ENCODE results near the gene ELAVL1. TPM values are rescaled to one million over a fixed set of nuclear protein-coding genes. Genes with fewer than 3 reads are reported as not detected.
"Not testable (repeated sequence)": the region's sequence is repeated elsewhere in the genome, so short reads cannot be mapped to it uniquely, and the experiment has no call there.

The ELAVL1 gene
- total and polyA plus RNA-seq, 9 of the 15 experiments (the other 6 are each of a cell fraction or from before 2014, with no cell fraction given): 4.3 to 172 (median 69.2) TPM

DNA sequence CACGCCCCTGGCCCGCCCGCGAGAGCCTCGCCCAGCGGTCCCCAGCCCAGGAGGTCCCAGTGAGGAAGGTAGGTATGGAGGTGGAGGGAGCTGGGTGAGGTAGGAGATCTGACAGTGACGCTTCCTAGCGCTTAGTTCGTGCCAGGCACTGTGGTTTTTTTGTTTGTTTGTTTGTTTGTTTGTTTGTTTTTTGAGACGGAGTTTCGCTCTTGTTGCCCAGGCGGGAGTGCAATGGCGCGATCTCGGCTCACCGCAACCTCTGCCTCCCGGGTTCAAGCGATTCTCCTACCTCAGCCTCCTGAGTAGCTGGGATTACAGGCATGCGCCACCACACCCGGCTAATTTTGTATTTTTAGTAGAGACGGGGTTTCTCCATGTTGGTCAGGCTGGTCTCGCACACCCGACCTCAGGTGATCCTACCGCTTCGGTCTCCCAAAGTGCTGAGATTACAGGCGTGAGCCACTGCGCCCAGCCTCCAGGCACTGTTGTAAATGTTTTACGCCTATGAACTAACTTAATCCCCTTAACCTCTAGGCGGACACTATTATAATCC is 87.3 kb downstream of the ELAVL1 start:
- POLR2A ChIA-PET; intact Hi-C loops (cut with micrococcal nuclease); H3K9me1 ChIP-seq (ENCODE audit: control insufficient read depth, insufficient read depth, low read length); DNase-seq (ENCODE audit: extremely low read depth in 1 of 4, low spot score in 3 of 4); H2AFZ ChIP-seq (ENCODE audit: low read depth, low read length); H4K20me1 ChIP-seq (replicated peaks; ENCODE audit: control insufficient read depth, insufficient read depth, low read length); H3K27me3 ChIP-seq (ENCODE audit: control insufficient read depth in 2 of 2, insufficient read depth in 2 of 2, low read length in 2 of 2); in situ Hi-C loops (cut with MboI); H3K27ac ChIP-seq (ENCODE audit: extremely low read depth, low read depth, low read length); ATAC-seq; H3K9ac ChIP-seq (ENCODE audit: insufficient read depth in 1 of 2, low read depth in 2 of 2, low read length in 2 of 2); H3K9me3 ChIP-seq (replicated peaks; ENCODE audit: control insufficient read depth, insufficient read depth, low read depth, low read length); FAIRE-seq; CTCF ChIA-PET (ENCODE audit: low intra/inter-chr PET ratio); H3K4me3 ChIP-seq; BruUV-seq (replicated peaks): not testable (repeated sequence)
- 98% methylated on average over 16 of the region's 29 CpGs for WGBS (ENCODE audit: insufficient coverage, low coverage, missing lambda C conversion rate)
- H3K4me1 ChIP-seq (replicated peaks in 1 of 2; ENCODE audit: control insufficient read depth in 2 of 2, insufficient read depth in 2 of 2, low read length in 2 of 2): peaks cover 9 to 71% of the 10 kb centered on the region in 2 experiments
- TF ChIP-seq, protein P1, sequence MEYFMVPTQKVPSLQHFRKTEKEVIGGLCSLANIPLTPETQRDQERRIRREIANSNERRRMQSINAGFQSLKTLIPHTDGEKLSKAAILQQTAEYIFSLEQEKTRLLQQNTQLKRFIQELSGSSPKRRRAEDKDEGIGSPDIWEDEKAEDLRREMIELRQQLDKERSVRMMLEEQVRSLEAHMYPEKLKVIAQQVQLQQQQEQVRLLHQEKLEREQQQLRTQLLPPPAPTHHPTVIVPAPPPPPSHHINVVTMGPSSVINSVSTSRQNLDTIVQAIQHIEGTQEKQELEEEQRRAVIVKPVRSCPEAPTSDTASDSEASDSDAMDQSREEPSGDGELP (CRISPR knock-in tag; IDR thresholded peaks at IDR 0.05; ENCODE audit: borderline replicate concordance): 0 out of 2 replicates have a peak, but pooled peaks have one; percentile 4
- H3K4me2 ChIP-seq (ENCODE audit: insufficient read depth, low read length): peak overlapping the region; percentile 97; the same call in 1 of the 2 replicates
- peaks cover 14% of the 10 kb centered on the region for H3K79me2 ChIP-seq (ENCODE audit: control insufficient read depth, insufficient read depth, low read length)
- H3K36me3 ChIP-seq (ENCODE audit: control insufficient read depth, insufficient read depth, low read length): peaks cover 17% of the 10 kb centered on the region; the same call in 1 of the 3 replicates

DNA sequence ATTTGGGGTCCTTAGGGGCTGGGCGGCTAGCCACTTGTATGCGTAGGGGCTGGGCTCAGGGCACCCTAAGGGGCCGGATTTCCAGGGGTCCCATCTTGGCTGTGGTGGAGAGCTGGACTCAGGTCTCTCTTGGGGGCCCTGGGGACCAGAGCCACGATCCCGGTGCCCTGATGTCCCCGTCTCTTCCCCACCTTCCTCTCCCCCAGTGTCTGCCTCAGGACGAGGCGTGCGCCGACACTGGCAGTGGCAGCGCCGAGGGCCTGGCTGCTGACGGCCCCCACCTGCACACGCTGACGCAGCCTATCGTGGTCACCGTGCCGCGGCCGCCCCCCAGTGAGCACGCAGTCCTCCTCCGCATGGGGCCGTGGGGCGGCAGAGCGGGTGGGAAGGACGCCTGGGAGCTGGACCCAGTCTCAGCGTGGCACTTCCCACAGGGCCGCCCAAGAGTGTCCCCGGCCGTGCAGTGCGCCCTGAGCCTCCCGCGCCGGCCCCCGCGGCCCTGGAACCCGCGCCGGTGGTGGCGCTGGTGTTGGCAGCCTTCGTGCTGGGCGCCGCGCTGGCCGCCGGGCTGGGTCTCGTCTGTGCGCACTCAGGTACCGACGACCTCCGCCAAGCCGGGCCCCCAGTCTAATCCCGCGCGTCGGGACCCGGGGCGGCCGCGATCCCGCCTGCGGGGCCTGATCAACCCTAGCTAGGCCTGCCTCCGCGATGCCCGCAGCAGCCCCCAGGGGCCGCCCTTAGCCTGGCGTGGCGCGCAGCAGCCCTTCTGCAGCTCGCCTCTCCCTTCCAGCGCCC is 88.0 kb downstream of the ELAVL1 start:
- in situ Hi-C loops (cut with MboI): no loop called here
- CTCF ChIA-PET (ENCODE audit: low intra/inter-chr PET ratio): no interaction called here
- H3K27ac ChIP-seq (ENCODE audit: extremely low read depth, low read depth, low read length): no peak overlapping the region
- H3K9me1 ChIP-seq (ENCODE audit: control insufficient read depth, insufficient read depth, low read length): no peaks in the 10 kb centered on the region
- peaks cover 14% of the 10 kb centered on the region for H3K79me2 ChIP-seq (ENCODE audit: control insufficient read depth, insufficient read depth, low read length)
- H2AFZ ChIP-seq (ENCODE audit: low read depth, low read length): no peak overlapping the region
- DNase-seq (ENCODE audit: extremely low read depth in 1 of 4, low spot score in 3 of 4): no peak
- no peaks in the 10 kb centered on the region for H3K9me3 ChIP-seq (replicated peaks; ENCODE audit: control insufficient read depth, insufficient read depth, low read depth, low read length)
- intact Hi-C loops (cut with micrococcal nuclease): no loop called here
- H3K27me3 ChIP-seq (ENCODE audit: control insufficient read depth in 2 of 2, insufficient read depth in 2 of 2, low read length in 2 of 2): no peaks in the 10 kb centered on the region
- 86% methylated on average over 13 of the region's 71 CpGs for WGBS (ENCODE audit: insufficient coverage, low coverage, missing lambda C conversion rate)
- no peak for ATAC-seq
- no peak for FAIRE-seq
- no peak overlapping the region for H3K4me3 ChIP-seq
- POLR2A ChIA-PET: interaction anchor here (0.5 kb wide), 1 partner anchor 45 kb away, joined by 3 read pairs; no protein-coding TSS in a partner anchor
- no TSS peak for BruUV-seq (replicated peaks)
- peaks cover 9 to 71% of the 10 kb centered on the region in 2 experiments for H3K4me1 ChIP-seq (replicated peaks in 1 of 2; ENCODE audit: control insufficient read depth in 2 of 2, insufficient read depth in 2 of 2, low read length in 2 of 2)
- no peak overlapping the region for H3K4me2 ChIP-seq (ENCODE audit: insufficient read depth, low read length)
- no peak overlapping the region for H3K9ac ChIP-seq (ENCODE audit: insufficient read depth in 1 of 2, low read depth in 2 of 2, low read length in 2 of 2)
- H3K36me3 ChIP-seq (ENCODE audit: control insufficient read depth, insufficient read depth, low read length): peaks cover 17% of the 10 kb centered on the region; the same call in 1 of the 3 replicates
- peaks cover 9% of the 10 kb centered on the region; the same call in 1 of the 2 replicates for H4K20me1 ChIP-seq (replicated peaks; ENCODE audit: control insufficient read depth, insufficient read depth, low read length)
- TF ChIP-seq, protein P2, sequence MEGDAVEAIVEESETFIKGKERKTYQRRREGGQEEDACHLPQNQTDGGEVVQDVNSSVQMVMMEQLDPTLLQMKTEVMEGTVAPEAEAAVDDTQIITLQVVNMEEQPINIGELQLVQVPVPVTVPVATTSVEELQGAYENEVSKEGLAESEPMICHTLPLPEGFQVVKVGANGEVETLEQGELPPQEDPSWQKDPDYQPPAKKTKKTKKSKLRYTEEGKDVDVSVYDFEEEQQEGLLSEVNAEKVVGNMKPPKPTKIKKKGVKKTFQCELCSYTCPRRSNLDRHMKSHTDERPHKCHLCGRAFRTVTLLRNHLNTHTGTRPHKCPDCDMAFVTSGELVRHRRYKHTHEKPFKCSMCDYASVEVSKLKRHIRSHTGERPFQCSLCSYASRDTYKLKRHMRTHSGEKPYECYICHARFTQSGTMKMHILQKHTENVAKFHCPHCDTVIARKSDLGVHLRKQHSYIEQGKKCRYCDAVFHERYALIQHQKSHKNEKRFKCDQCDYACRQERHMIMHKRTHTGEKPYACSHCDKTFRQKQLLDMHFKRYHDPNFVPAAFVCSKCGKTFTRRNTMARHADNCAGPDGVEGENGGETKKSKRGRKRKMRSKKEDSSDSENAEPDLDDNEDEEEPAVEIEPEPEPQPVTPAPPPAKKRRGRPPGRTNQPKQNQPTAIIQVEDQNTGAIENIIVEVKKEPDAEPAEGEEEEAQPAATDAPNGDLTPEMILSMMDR (IDR thresholded peaks at IDR 0.05 in 2 of 3, conservative IDR thresholded peaks at IDR 0.05 in 1 of 3; ENCODE audit: insufficient read depth in 2 of 3, low read depth in 1 of 3, low read length in 3 of 3): 0 out of 6 replicates have a peak, but pooled peaks of 1 of the 3 experiments have one; percentile 7
- TF ChIP-seq, protein P3, sequence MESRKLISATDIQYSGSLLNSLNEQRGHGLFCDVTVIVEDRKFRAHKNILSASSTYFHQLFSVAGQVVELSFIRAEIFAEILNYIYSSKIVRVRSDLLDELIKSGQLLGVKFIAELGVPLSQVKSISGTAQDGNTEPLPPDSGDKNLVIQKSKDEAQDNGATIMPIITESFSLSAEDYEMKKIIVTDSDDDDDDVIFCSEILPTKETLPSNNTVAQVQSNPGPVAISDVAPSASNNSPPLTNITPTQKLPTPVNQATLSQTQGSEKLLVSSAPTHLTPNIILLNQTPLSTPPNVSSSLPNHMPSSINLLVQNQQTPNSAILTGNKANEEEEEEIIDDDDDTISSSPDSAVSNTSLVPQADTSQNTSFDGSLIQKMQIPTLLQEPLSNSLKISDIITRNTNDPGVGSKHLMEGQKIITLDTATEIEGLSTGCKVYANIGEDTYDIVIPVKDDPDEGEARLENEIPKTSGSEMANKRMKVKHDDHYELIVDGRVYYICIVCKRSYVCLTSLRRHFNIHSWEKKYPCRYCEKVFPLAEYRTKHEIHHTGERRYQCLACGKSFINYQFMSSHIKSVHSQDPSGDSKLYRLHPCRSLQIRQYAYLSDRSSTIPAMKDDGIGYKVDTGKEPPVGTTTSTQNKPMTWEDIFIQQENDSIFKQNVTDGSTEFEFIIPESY (CRISPR knock-in tag; IDR thresholded peaks at IDR 0.05): peak; percentile 89
- TF ChIP-seq ZNF282 (CRISPR knock-in tag; IDR thresholded peaks at IDR 0.05) (no peak), ZFP30 (CRISPR knock-in tag; IDR thresholded peaks at IDR 0.05; ENCODE audit: borderline replicate concordance) (no peak), CTBP1 (IDR thresholded peaks at IDR 0.05; ENCODE audit: borderline replicate concordance) (no peak)
